Measurements from ENCODE around the gene MSX1. TPM values are rescaled to one million over a fixed set of nuclear protein-coding genes. Genes with fewer than 3 reads are reported as not detected.

The MSX1 gene
- total RNA-seq, 1 experiment from 2014 or later: 6.3 TPM

GRCh38 chr4:4838936-4839810 is 20.3 kb upstream of the MSX1 start:
- no peak for DNase-seq (ENCODE audit: extremely low read depth, low read depth)

GRCh38 chr4:4840351-4840750 is 19.1 kb upstream of the MSX1 start:
- no peak for DNase-seq (ENCODE audit: extremely low read depth, low read depth)

- no peak for DNase-seq (ENCODE audit: extremely low read depth, low read depth)
Measured at GRCh38 chr4:4841156-4841555, 18.3 kb upstream of the MSX1 start.

GRCh38 chr4:4842476-4843441 is 16.7 kb upstream of the MSX1 start:
- no peak for DNase-seq (ENCODE audit: extremely low read depth, low read depth)

- DNase-seq (ENCODE audit: extremely low read depth, low read depth): no peak
Measured at GRCh38 chr4:4843635-4844291, 15.7 kb upstream of the MSX1 start.

- DNase-seq (ENCODE audit: extremely low read depth, low read depth): no peak
Measured at GRCh38 chr4:4845027-4845426, 14.4 kb upstream of the MSX1 start.

GRCh38 chr4:4847011-4847410 is 12.5 kb upstream of the MSX1 start:
- no peak for DNase-seq (ENCODE audit: extremely low read depth, low read depth)

GRCh38 chr4:4848540-4848939 is 10.9 kb upstream of the MSX1 start:
- DNase-seq (ENCODE audit: extremely low read depth, low read depth): no peak

- no peak for DNase-seq (ENCODE audit: extremely low read depth, low read depth)
Measured at GRCh38 chr4:4849106-4849505, 10.4 kb upstream of the MSX1 start.

- no peak for DNase-seq (ENCODE audit: extremely low read depth, low read depth)
Measured at GRCh38 chr4:4849524-4850193, 9.8 kb upstream of the MSX1 start.

- no peak for DNase-seq (ENCODE audit: extremely low read depth, low read depth)
Measured at GRCh38 chr4:4851081-4851480, 8.4 kb upstream of the MSX1 start.

- no peak for DNase-seq (ENCODE audit: extremely low read depth, low read depth)
Measured at GRCh38 chr4:4851906-4852305, 7.6 kb upstream of the MSX1 start.

GRCh38 chr4:4852591-4853362 is 6.7 kb upstream of the MSX1 start:
- no peak for DNase-seq (ENCODE audit: extremely low read depth, low read depth)

GRCh38 chr4:4853371-4853823 is 6.1 kb upstream of the MSX1 start:
- no peak for DNase-seq (ENCODE audit: extremely low read depth, low read depth)

- DNase-seq (ENCODE audit: extremely low read depth, low read depth): no peak
Measured at GRCh38 chr4:4853921-4854648, 5.4 kb upstream of the MSX1 start.

- no peak for DNase-seq (ENCODE audit: extremely low read depth, low read depth)
Measured at GRCh38 chr4:4854649-4855295, 4.7 kb upstream of the MSX1 start.

- no peak for DNase-seq (ENCODE audit: extremely low read depth, low read depth)
Measured at GRCh38 chr4:4855301-4856070, 4.0 kb upstream of the MSX1 start.
